NB4 (cell line): ENCODE measurements around the gene CLDND1.
A peak's percentile ranks its signal among the peaks of the same experiment; 100 is the strongest.

Experiments used
- DNase-seq: peaks from one replicate; pipeline ENCODE4 v3.0.0; 2010; ENCODE audit warnings: low read depth
- H3K4me3 ChIP-seq: one replicate; pipeline ENCODE4 v1.5.1; 2011; ENCODE audit warnings: mild to moderate bottlenecking, low read depth, low read length, moderate library complexity
- CTCF ChIP-seq: IDR thresholded peaks from one replicate; pipeline ENCODE4 v1.5.1; 2012; ENCODE audit warnings: low read depth, low read length
- MAX ChIP-seq: IDR thresholded peaks from 2 replicates; pipeline ENCODE4 v1.6.1; 2011; ENCODE audit warnings: low read depth, low read length
- MYC ChIP-seq: IDR thresholded peaks from 2 replicates; pipeline ENCODE4 v1.6.1; 2011; ENCODE audit warnings: low read depth, low read length
- POLR2A ChIP-seq: IDR thresholded peaks from 2 replicates; pipeline ENCODE4 v1.6.1; 2011; ENCODE audit warnings: mild to moderate bottlenecking; ENCODE audit not compliant: insufficient read length; ENCODE audit errors: extremely low read depth

Gene CLDND1

GRCh38 chr3:98529856-98530459, 7.3 kb upstream of the CLDND1 start:
- TF ChIP-seq POLR2A (no peak), CTCF (no peak), MAX (no peak), MYC (no peak)
- no peak for DNase-seq
- no peak overlapping the region for H3K4me3 ChIP-seq

GRCh38 chr3:98528474-98529346, 6.0 kb upstream of the CLDND1 start:
- H3K4me3 ChIP-seq, result no peak overlapping the region
- DNase-seq, result no peak

GRCh38 chr3:98525494-98525893, 2.8 kb upstream of the CLDND1 start:
- H3K4me3 ChIP-seq, result no peak overlapping the region
- no peak for DNase-seq
- TF ChIP-seq CTCF, result no peak
- TF ChIP-seq MYC, result no peak
- TF ChIP-seq MAX, result no peak
- no peak for TF ChIP-seq POLR2A

More at GRCh38 chr3:98528474-98529346, 6.0 kb upstream of the CLDND1 start:
- TF ChIP-seq POLR2A, result no peak
- TF ChIP-seq CTCF, result no peak
- TF ChIP-seq MYC, result no peak
- TF ChIP-seq MAX, result no peak

- TF ChIP-seq MYC (peak; percentile 13; the same call in 1 of the 2 replicates), POLR2A (no peak), CTCF (no peak), MAX (no peak)
- DNase-seq, result peak; percentile 60
- H3K4me3 ChIP-seq, result peak overlapping the region; percentile 96
Observed at GRCh38 chr3:98521897-98522543, 682 bp downstream of the CLDND1 start.

- H3K4me3 ChIP-seq, result no peak overlapping the region
- DNase-seq, result no peak
- TF ChIP-seq POLR2A, result no peak
- TF ChIP-seq MAX, result no peak
- no peak for TF ChIP-seq CTCF
Observed at GRCh38 chr3:98519351-98519750, 3.4 kb downstream of the CLDND1 start.
